Nephron (organoid): Measurements from ENCODE around the gene SLC25A20.
A peak's percentile ranks its signal among the peaks of the same experiment; 100 is the strongest.

Experiments
- H3K27ac Mint-ChIP-seq, 3 experiments: 2 replicates each; pipeline ENCODE4 v1.8.0; 2020; ENCODE audit warnings: mixed read lengths in 3 of 3, mild to moderate bottlenecking in 2 of 3, moderate library complexity in 1 of 3
- H3K27me3 Mint-ChIP-seq: 2 replicates; pipeline ENCODE4 v1.8.0; 2021; ENCODE audit warnings: low read depth, mild to moderate bottlenecking, moderate library complexity, mixed read lengths
- H3K36me3 Mint-ChIP-seq: 2 replicates; pipeline ENCODE4 v1.8.0; 2020; ENCODE audit warnings: low read depth, mixed read lengths
- H3K4me1 Mint-ChIP-seq: 2 replicates; pipeline ENCODE4 v1.8.0; 2020; ENCODE audit warnings: mixed read lengths
- H3K4me3 Mint-ChIP-seq, 3 experiments: 2 replicates each; pipeline ENCODE4 v1.8.0; 2020; ENCODE audit warnings: mild to moderate bottlenecking in 3 of 3, mixed read lengths in 3 of 3, moderate library complexity in 2 of 3
- H3K9me3 Mint-ChIP-seq: 2 replicates; pipeline ENCODE4 v1.8.0; 2020; ENCODE audit warnings: mixed read lengths
- CTCF ChIP-seq, 3 experiments: fragments of 200-600 bp; sonication (generic); IDR thresholded peaks; one replicate each; pipeline ENCODE4 v1.5.0; 2021; ENCODE audit warnings: antibody characterized with exemption in 3 of 3; ENCODE audit not compliant: unreplicated experiment in 3 of 3

Gene SLC25A20

DNA sequence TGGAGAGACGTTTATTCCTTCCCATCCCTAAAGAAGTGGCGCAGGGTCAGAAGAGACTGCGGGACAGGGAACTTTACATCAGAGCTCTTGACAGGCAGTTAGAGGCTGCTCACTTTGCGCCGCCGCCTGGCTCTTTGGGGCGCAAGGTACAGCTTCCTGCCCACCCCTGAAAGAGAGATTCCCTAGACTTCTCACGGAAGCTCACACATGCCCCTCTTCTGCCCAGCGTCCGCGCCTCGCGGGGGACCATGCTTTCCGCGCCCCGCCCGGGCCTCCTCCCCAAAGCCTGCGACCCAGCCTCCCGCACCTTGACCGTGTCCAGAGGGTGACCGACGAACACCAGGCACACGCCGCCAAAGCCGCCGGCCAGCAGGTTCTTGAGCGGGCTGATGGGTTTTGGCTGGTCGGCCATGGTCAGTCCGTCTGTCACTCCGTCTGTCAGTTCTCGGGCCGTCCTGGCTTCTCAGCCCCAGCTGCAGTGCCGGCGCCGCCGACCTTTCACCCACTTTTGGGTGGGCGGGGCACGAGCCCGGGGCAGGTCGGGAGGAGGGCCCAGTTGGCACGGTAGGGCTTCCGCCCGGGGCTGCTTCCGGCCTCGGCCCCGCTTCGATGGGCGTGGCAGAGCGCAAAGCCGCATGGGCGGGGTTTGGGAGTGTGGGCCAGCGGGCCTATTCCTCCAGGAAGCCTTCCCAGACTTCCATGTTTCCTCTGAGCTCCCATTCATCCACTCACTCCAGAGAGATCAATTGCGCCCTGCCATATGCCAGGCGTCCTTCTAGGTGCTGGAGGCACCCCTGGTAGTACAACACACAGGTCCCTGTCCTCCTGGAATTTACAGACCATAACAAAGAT is at the start of gene SLC25A20:
SLC25A20 (minus strand) TSS at position 500 of the 852 bp plus-strand sequence; CDS start at position 412, 88 bp downstream.
- H3K9me3 Mint-ChIP-seq: no peaks in the 10 kb centered on the region
- no peaks in the 10 kb centered on the region for H3K36me3 Mint-ChIP-seq
- H3K27me3 Mint-ChIP-seq: no peaks in the 10 kb centered on the region
- peak within 1 kb of the TSS; percentile 92 for H3K4me3 Mint-ChIP-seq
- TF ChIP-seq CTCF (IDR thresholded peaks at IDR 0.05; ENCODE audit: unreplicated experiment in 3 of 3): no peak
- H3K27ac Mint-ChIP-seq: peak within 1 kb of the TSS; percentile 24 to 86 (median 80)
- H3K4me1 Mint-ChIP-seq: peaks cover 22% of the 10 kb centered on the region

GRCh38 chr3:48945891-48946549 is 47.3 kb upstream of the SLC25A20 start:
- Mint-ChIP-seq H3K9me3 (no peaks in the 10 kb centered on the region), H3K27me3 (no peaks in the 10 kb centered on the region), H3K36me3 (peaks cover 27% of the 10 kb centered on the region), H3K27ac (no peak overlapping the region), H3K4me3 (no peak overlapping the region), H3K4me1 (peaks cover 5% of the 10 kb centered on the region)
- TF ChIP-seq CTCF (IDR thresholded peaks at IDR 0.05; ENCODE audit: unreplicated experiment in 3 of 3): no peak

DNA sequence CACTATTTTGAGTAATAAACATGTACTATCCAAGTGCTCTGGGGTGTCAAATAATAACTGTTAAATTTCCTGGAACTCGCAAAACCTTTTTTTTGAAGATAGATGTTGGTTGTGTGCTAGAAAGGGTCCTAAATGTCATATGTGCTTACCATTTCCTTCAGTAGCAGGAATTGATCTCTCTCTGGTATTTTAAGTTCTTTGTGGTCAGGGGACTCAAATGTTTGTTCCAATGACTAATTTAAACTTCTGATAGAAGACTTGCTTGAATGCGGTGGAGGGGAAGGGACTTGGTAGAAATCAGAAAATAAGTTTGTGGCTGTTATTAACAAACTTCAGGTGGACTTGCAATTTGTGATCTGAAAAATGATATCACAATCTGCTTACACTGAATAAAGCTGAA is 46.8 kb upstream of the SLC25A20 start:
- H3K4me3 Mint-ChIP-seq: no peak overlapping the region
- H3K27ac Mint-ChIP-seq: no peak overlapping the region
- peaks cover 5% of the 10 kb centered on the region for H3K4me1 Mint-ChIP-seq
- peaks cover 27% of the 10 kb centered on the region for H3K36me3 Mint-ChIP-seq
- H3K27me3 Mint-ChIP-seq: no peaks in the 10 kb centered on the region
- no peak for TF ChIP-seq CTCF (IDR thresholded peaks at IDR 0.05; ENCODE audit: unreplicated experiment in 3 of 3)
- no peaks in the 10 kb centered on the region for H3K9me3 Mint-ChIP-seq

GRCh38 chr3:48938689-48939088 is 40.0 kb upstream of the SLC25A20 start:
- no peak overlapping the region for H3K4me3 Mint-ChIP-seq
- no peaks in the 10 kb centered on the region for H3K4me1 Mint-ChIP-seq
- peaks cover 47% of the 10 kb centered on the region for H3K36me3 Mint-ChIP-seq
- no peaks in the 10 kb centered on the region for H3K9me3 Mint-ChIP-seq
- no peak for TF ChIP-seq CTCF (IDR thresholded peaks at IDR 0.05; ENCODE audit: unreplicated experiment in 3 of 3)
- no peak overlapping the region for H3K27ac Mint-ChIP-seq
- no peaks in the 10 kb centered on the region for H3K27me3 Mint-ChIP-seq

GRCh38 chr3:48938156-48938555 is 39.5 kb upstream of the SLC25A20 start:
- peaks cover 46% of the 10 kb centered on the region for H3K36me3 Mint-ChIP-seq
- H3K27ac Mint-ChIP-seq: no peak overlapping the region
- no peaks in the 10 kb centered on the region for H3K9me3 Mint-ChIP-seq
- H3K4me3 Mint-ChIP-seq: no peak overlapping the region
- no peak for TF ChIP-seq CTCF (IDR thresholded peaks at IDR 0.05; ENCODE audit: unreplicated experiment in 3 of 3)
- H3K27me3 Mint-ChIP-seq: no peaks in the 10 kb centered on the region
- no peaks in the 10 kb centered on the region for H3K4me1 Mint-ChIP-seq
